ENCODE data around the gene PRKCZ.
A peak's percentile ranks its signal among the peaks of the same experiment; 100 is the strongest.
"Not testable (repeated sequence)": the region's sequence is repeated elsewhere in the genome, so short reads cannot be mapped to it uniquely, and the experiment has no call there.

Gene PRKCZ

GRCh38 chr1:2141025-2141424, 90.8 kb downstream of the PRKCZ start:
- H3K4me3 ChIP-seq (ENCODE audit: low read length in 2 of 2): no peak overlapping the region
- peaks cover 23 to 34% of the 10 kb centered on the region in 2 donors for H3K4me1 ChIP-seq (ENCODE audit: control insufficient read depth in 2 of 2, insufficient read depth in 2 of 2, low read length in 2 of 2)

GRCh38 chr1:2143814-2144500, 93.7 kb downstream of the PRKCZ start:
- Histone ChIP-seq H3K4me1 (ENCODE audit: control insufficient read depth in 2 of 2, insufficient read depth in 2 of 2, low read length in 2 of 2) (peaks cover 5 to 7% of the 10 kb centered on the region in 2 donors), H3K9me3 (ENCODE audit: control insufficient read depth in 2 of 2, low read length in 2 of 2) (no peaks in the 10 kb centered on the region), H3K9ac (ENCODE audit: low read depth in 1 of 2, low read length in 2 of 2) (no peak overlapping the region), H3K36me3 (ENCODE audit: control insufficient read depth in 2 of 2, insufficient read depth in 2 of 2, low read length in 2 of 2) (peaks cover 14 to 37% of the 10 kb centered on the region in 2 donors), H3K4me3 (ENCODE audit: low read length in 2 of 2) (no peak overlapping the region), H3K27ac (ENCODE audit: low read depth in 2 of 2, low read length in 2 of 2) (no peak overlapping the region), H3K27me3 (ENCODE audit: control insufficient read depth in 2 of 2, insufficient read depth in 2 of 2, low read length in 2 of 2) (no peaks in the 10 kb centered on the region)

More at GRCh38 chr1:2141025-2141424, 90.8 kb downstream of the PRKCZ start:
- Histone ChIP-seq H3K36me3 (ENCODE audit: control insufficient read depth in 2 of 2, insufficient read depth in 2 of 2, low read length in 2 of 2) (peaks cover 8% of the 10 kb centered on the region in 2 donors), H3K9ac (ENCODE audit: low read depth in 1 of 2, low read length in 2 of 2) (no peak overlapping the region), H3K27ac (ENCODE audit: low read depth in 2 of 2, low read length in 2 of 2) (no peak overlapping the region), H3K9me3 (ENCODE audit: control insufficient read depth in 2 of 2, low read length in 2 of 2) (no peaks in the 10 kb centered on the region), H3K27me3 (ENCODE audit: control insufficient read depth in 2 of 2, insufficient read depth in 2 of 2, low read length in 2 of 2) (no peaks in the 10 kb centered on the region)

- H3K9ac ChIP-seq (ENCODE audit: low read depth in 1 of 2, low read length in 2 of 2): no peak overlapping the region
- no peaks in the 10 kb centered on the region for H3K9me3 ChIP-seq (ENCODE audit: control insufficient read depth in 2 of 2, low read length in 2 of 2)
- H3K27ac ChIP-seq (ENCODE audit: low read depth in 2 of 2, low read length in 2 of 2): no peak overlapping the region
- no peaks in the 10 kb centered on the region for H3K27me3 ChIP-seq (ENCODE audit: control insufficient read depth in 2 of 2, insufficient read depth in 2 of 2, low read length in 2 of 2)
- peaks cover 18 to 38% of the 10 kb centered on the region in 2 donors for H3K36me3 ChIP-seq (ENCODE audit: control insufficient read depth in 2 of 2, insufficient read depth in 2 of 2, low read length in 2 of 2)
- H3K4me1 ChIP-seq (ENCODE audit: control insufficient read depth in 2 of 2, insufficient read depth in 2 of 2, low read length in 2 of 2): peaks cover 3 to 5% of the 10 kb centered on the region in 2 donors
- H3K4me3 ChIP-seq (ENCODE audit: low read length in 2 of 2): no peak overlapping the region
These were observed 94.4 kb downstream of the PRKCZ start for GRCh38 chr1:2144501-2145090.

GRCh38 chr1:2145946-2146835, 96.0 kb downstream of the PRKCZ start:
- H3K36me3 ChIP-seq (ENCODE audit: control insufficient read depth in 2 of 2, insufficient read depth in 2 of 2, low read length in 2 of 2): peaks cover 18 to 44% of the 10 kb centered on the region in 2 donors
- no peak overlapping the region for H3K4me3 ChIP-seq (ENCODE audit: low read length in 2 of 2)
- H3K9me3 ChIP-seq (ENCODE audit: control insufficient read depth in 2 of 2, low read length in 2 of 2): no peaks in the 10 kb centered on the region
- H3K9ac ChIP-seq (ENCODE audit: low read depth in 1 of 2, low read length in 2 of 2): no peak overlapping the region
- H3K4me1 ChIP-seq (ENCODE audit: control insufficient read depth in 2 of 2, insufficient read depth in 2 of 2, low read length in 2 of 2): peaks cover 0 to 2% of the 10 kb centered on the region in 2 donors
- H3K27me3 ChIP-seq (ENCODE audit: control insufficient read depth in 2 of 2, insufficient read depth in 2 of 2, low read length in 2 of 2): no peaks in the 10 kb centered on the region
- no peak overlapping the region for H3K27ac ChIP-seq (ENCODE audit: low read depth in 2 of 2, low read length in 2 of 2)

- H3K4me1 ChIP-seq (ENCODE audit: control insufficient read depth in 2 of 2, insufficient read depth in 2 of 2, low read length in 2 of 2): peaks cover 0 to 2% of the 10 kb centered on the region in 2 donors
- no peaks in the 10 kb centered on the region for H3K27me3 ChIP-seq (ENCODE audit: control insufficient read depth in 2 of 2, insufficient read depth in 2 of 2, low read length in 2 of 2)
- no peak overlapping the region for H3K4me3 ChIP-seq (ENCODE audit: low read length in 2 of 2)
- H3K36me3 ChIP-seq (ENCODE audit: control insufficient read depth in 2 of 2, insufficient read depth in 2 of 2, low read length in 2 of 2): peaks cover 18 to 46% of the 10 kb centered on the region in 2 donors
- no peak overlapping the region for H3K9ac ChIP-seq (ENCODE audit: low read depth in 1 of 2, low read length in 2 of 2)
- no peaks in the 10 kb centered on the region for H3K9me3 ChIP-seq (ENCODE audit: control insufficient read depth in 2 of 2, low read length in 2 of 2)
- no peak overlapping the region for H3K27ac ChIP-seq (ENCODE audit: low read depth in 2 of 2, low read length in 2 of 2)
These were observed 96.8 kb downstream of the PRKCZ start for GRCh38 chr1:2146836-2147517.

GRCh38 chr1:2147869-2148268, 97.7 kb downstream of the PRKCZ start:
- peaks cover 22 to 52% of the 10 kb centered on the region in 2 donors for H3K36me3 ChIP-seq (ENCODE audit: control insufficient read depth in 2 of 2, insufficient read depth in 2 of 2, low read length in 2 of 2)
- H3K4me1 ChIP-seq (ENCODE audit: control insufficient read depth in 2 of 2, insufficient read depth in 2 of 2, low read length in 2 of 2); H3K27ac ChIP-seq (ENCODE audit: low read depth in 2 of 2, low read length in 2 of 2); H3K4me3 ChIP-seq (ENCODE audit: low read length in 2 of 2); H3K9me3 ChIP-seq (ENCODE audit: control insufficient read depth in 2 of 2, low read length in 2 of 2); H3K9ac ChIP-seq (ENCODE audit: low read depth in 1 of 2, low read length in 2 of 2); H3K27me3 ChIP-seq (ENCODE audit: control insufficient read depth in 2 of 2, insufficient read depth in 2 of 2, low read length in 2 of 2): not testable (repeated sequence)

- Histone ChIP-seq H3K27ac (ENCODE audit: low read depth in 2 of 2, low read length in 2 of 2) (peak overlapping the region in 1 of 2 donors; percentile 45), H3K27me3 (ENCODE audit: control insufficient read depth in 2 of 2, insufficient read depth in 2 of 2, low read length in 2 of 2) (no peaks in the 10 kb centered on the region), H3K36me3 (ENCODE audit: control insufficient read depth in 2 of 2, insufficient read depth in 2 of 2, low read length in 2 of 2) (peaks cover 23 to 56% of the 10 kb centered on the region in 2 donors), H3K9me3 (ENCODE audit: control insufficient read depth in 2 of 2, low read length in 2 of 2) (no peaks in the 10 kb centered on the region), H3K4me1 (ENCODE audit: control insufficient read depth in 2 of 2, insufficient read depth in 2 of 2, low read length in 2 of 2) (peaks cover 0 to 2% of the 10 kb centered on the region in 2 donors), H3K9ac (ENCODE audit: low read depth in 1 of 2, low read length in 2 of 2) (no peak overlapping the region), H3K4me3 (ENCODE audit: low read length in 2 of 2) (peak overlapping the region in 1 of 2 donors; percentile 31)
These were observed 98.5 kb downstream of the PRKCZ start for GRCh38 chr1:2148691-2149090.

- Histone ChIP-seq H3K27ac (ENCODE audit: low read depth in 2 of 2, low read length in 2 of 2) (peak overlapping the region in 1 of 2 donors; percentile 32), H3K36me3 (ENCODE audit: control insufficient read depth in 2 of 2, insufficient read depth in 2 of 2, low read length in 2 of 2) (peaks cover 25 to 66% of the 10 kb centered on the region in 2 donors), H3K4me3 (ENCODE audit: low read length in 2 of 2) (no peak overlapping the region), H3K9me3 (ENCODE audit: control insufficient read depth in 2 of 2, low read length in 2 of 2) (no peaks in the 10 kb centered on the region), H3K4me1 (ENCODE audit: control insufficient read depth in 2 of 2, insufficient read depth in 2 of 2, low read length in 2 of 2) (peaks cover 0 to 2% of the 10 kb centered on the region in 2 donors), H3K27me3 (ENCODE audit: control insufficient read depth in 2 of 2, insufficient read depth in 2 of 2, low read length in 2 of 2) (no peaks in the 10 kb centered on the region), H3K9ac (ENCODE audit: low read depth in 1 of 2, low read length in 2 of 2) (no peak overlapping the region)
These were observed 100.6 kb downstream of the PRKCZ start for GRCh38 chr1:2150801-2151200.

- Histone ChIP-seq H3K9me3 (ENCODE audit: control insufficient read depth in 2 of 2, low read length in 2 of 2) (no peaks in the 10 kb centered on the region), H3K27me3 (ENCODE audit: control insufficient read depth in 2 of 2, insufficient read depth in 2 of 2, low read length in 2 of 2) (no peaks in the 10 kb centered on the region), H3K27ac (ENCODE audit: low read depth in 2 of 2, low read length in 2 of 2) (no peak overlapping the region), H3K4me3 (ENCODE audit: low read length in 2 of 2) (no peak overlapping the region), H3K36me3 (ENCODE audit: control insufficient read depth in 2 of 2, insufficient read depth in 2 of 2, low read length in 2 of 2) (peaks cover 25 to 62% of the 10 kb centered on the region in 2 donors), H3K4me1 (ENCODE audit: control insufficient read depth in 2 of 2, insufficient read depth in 2 of 2, low read length in 2 of 2) (peaks cover 0 to 2% of the 10 kb centered on the region in 2 donors), H3K9ac (ENCODE audit: low read depth in 1 of 2, low read length in 2 of 2) (no peak overlapping the region)
These were observed 101.0 kb downstream of the PRKCZ start for GRCh38 chr1:2151252-2151651.

Data from mucosa of rectum (tissue), 2 donors.